GM21717 (cell line): ENCODE results near the gene OSBPL5.
"Not testable (repeated sequence)": the region's sequence is repeated elsewhere in the genome, so short reads cannot be mapped to it uniquely, and the experiment has no call there.

Experiments
- ATAC-seq: cut with Tn5 transposase; IDR thresholded peaks from one replicate; pipeline ENCODE4 v1.9.1; 2021; ENCODE audit warnings: mild to moderate bottlenecking, moderate library complexity; ENCODE audit not compliant: unreplicated experiment

The OSBPL5 gene

DNA sequence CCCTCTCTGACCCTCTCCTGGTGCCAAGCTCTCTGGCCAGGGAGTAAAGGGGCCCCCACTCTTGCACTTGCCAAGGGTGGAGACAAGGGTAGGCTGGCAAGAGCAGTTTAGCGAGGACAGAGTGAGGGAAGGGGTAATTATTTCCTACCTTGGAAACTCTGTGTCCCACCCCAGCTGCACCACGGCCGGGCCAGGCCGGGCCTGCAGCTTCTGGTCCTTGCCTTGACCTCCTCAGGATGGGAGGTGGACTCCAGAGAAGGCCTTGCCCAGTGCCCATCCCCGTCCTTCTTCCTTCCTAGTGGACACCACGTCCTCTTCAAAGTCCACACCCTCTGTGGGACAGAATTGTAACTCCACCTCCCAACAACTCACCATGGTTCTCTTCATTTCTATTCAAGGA is 18.4 kb upstream of the OSBPL5 start:
- no peak for ATAC-seq

DNA sequence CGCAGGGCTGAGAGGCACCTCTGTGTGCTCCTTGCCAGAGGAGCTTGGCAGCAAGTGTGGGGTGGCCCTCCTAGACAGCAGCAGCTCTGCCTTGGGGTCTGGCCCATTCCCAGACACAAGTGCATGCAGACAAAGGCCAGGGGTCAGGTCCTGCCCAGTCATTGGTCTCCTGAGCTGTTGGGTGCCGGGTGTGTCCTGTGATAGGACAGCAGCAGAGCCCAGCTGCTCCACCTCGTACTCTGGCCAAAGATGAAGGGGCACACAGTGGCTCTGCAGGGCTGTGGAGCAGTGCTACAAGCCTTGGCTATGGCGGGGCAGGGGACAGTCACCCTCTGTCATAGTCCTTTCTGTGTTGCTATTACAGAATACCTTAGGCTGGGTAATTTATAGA is 17.3 kb upstream of the OSBPL5 start:
- no peak for ATAC-seq

DNA sequence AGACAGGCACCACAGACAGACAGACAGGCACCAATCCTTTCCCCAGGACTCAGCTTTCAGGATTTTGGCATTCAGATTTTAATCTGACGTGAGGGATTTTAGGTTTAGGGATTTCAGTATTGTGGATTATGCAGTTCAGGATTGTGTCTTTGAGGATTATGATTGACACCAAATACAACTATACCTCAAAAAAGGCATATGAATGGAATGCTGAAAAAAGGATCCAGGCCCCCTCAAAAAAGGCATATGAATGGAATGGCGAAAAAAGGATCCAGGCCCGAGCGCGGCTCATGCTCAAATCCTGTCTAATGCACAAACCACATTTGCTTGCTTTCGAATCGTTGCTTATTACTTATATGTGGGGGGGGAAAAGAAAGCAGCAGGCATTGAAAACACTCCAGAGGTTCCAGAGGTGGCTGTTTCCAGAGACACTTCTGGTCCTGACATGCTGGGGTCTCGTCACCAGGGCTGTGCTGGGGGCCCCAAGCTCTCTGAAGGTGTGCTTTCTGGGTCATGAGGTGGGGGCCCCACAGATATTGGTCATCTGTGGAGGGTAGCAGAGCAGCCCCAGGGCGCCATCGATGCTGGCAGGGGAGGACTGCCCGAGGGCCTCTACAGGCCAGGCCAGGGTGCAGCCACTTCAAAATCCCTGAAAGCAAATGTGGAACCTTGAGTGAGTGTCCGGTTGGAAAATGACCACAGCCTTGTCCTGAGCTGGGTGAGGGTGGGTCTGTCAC is 16.8 kb upstream of the OSBPL5 start:
- no peak for ATAC-seq

DNA sequence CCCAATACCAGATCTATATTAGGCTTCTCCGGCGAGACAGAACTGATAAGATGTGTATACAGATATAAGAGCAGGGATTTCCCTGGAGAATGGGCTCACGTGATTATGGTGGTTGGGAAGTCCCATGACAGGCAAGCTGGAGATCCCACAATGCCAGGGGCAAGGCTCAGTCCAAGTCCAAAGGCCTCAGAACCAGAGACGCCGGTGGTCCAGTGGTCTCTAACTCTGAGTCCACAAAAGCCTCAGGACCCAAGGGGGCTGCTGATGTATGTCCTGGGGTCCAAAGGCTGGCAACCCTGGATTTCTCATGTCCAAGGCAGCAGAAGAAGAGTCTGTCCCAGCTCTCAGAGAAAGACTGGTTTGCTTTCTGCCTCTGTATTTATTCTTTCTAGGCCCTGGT is 15.8 kb upstream of the OSBPL5 start:
- ATAC-seq, result no peak

DNA sequence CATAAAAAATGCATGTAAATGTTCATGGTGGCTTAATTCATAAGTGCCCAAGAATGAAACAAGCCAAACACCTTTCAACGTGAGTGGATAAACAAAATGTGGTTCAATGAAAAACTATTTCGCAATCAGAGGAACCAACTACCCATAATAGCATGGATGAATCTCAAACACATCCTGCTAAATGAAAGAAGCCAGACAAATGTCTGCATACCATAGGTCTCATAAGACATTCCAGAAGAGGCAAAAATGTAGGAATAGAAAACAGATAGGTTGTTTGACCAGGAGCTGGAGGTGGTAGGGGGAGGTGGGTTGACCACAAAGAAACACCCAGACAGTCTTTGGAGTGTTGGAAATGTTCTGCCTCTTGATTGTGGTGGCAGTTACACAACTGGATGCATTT is 13.2 kb upstream of the OSBPL5 start:
- no peak for ATAC-seq

DNA sequence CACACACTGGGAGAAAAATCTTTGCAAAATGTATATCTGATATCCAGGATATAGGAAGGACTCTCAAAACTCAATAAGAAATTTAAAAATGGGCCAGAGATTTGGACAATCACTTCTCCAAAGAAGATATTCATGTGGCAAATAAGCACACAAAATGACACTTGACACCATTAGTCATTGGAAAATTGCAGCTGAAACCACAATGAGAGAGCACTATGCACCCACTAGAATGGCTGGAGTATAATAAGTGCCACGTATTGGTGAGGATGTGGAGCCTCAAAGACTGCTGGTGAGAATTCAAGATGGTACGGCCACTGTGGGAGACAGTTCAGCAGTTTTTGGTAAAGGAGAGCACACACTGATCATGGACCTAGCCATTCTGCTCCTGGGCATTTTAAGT is 12.8 kb upstream of the OSBPL5 start:
- ATAC-seq, result no peak

- no peak for ATAC-seq
These were observed 11.4 kb upstream of the OSBPL5 start for GRCh38 chr11:3176487-3176886.

DNA sequence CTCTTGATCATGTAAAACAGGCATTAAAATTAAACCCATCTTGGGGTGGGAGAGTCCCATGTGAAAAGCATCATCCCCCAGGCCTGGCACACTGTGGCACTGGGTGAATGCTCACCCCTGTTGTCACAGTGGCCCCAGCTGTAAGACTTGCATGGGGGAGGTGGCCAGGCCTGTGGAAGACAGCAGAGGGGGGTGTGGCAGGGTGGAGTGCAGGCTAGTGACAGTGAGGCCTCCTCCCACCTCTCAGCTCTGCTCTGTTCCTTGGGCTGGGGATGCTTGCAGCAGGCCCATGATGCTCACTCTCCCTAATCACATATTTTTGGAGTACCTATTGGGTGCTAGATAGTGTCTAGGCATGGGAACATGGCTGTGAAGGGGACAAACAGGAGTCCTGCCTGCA is 10.1 kb upstream of the OSBPL5 start:
- no peak for ATAC-seq

GRCh38 chr11:3174387-3174786 is 9.3 kb upstream of the OSBPL5 start:
- no peak for ATAC-seq

- no peak for ATAC-seq
These were observed 8.7 kb upstream of the OSBPL5 start for GRCh38 chr11:3173795-3174194.

DNA sequence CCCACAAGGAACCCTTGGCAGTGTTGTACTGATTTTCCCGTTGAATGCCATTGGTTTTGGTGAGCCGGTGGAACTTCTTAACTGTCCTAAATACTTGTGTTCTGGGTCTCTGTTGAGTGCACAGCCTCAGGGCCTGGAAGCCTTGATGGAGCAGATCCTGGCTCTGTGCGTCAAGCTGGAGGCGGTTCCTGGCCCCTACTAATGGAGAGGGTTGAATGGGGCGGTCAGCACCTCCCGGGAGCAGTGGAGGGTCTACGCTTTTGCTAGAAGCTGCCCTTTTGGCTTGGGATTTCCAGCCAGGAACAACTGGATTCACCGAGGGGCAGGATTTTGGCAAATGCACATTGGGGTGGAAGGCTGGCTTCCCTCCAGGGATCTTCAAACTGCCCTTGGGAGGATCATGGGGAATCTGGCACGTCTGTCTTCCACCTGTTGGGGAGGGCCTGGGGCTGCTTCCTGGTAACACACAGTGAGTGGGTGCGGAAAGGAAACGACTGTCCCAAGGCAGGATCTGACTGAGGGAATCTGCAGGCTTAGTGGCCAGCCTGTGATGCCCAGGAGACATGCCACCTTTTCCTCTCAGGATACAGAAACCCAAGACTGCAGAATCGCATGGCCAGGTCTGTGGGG is 6.9 kb upstream of the OSBPL5 start:
- ATAC-seq, result no peak

DNA sequence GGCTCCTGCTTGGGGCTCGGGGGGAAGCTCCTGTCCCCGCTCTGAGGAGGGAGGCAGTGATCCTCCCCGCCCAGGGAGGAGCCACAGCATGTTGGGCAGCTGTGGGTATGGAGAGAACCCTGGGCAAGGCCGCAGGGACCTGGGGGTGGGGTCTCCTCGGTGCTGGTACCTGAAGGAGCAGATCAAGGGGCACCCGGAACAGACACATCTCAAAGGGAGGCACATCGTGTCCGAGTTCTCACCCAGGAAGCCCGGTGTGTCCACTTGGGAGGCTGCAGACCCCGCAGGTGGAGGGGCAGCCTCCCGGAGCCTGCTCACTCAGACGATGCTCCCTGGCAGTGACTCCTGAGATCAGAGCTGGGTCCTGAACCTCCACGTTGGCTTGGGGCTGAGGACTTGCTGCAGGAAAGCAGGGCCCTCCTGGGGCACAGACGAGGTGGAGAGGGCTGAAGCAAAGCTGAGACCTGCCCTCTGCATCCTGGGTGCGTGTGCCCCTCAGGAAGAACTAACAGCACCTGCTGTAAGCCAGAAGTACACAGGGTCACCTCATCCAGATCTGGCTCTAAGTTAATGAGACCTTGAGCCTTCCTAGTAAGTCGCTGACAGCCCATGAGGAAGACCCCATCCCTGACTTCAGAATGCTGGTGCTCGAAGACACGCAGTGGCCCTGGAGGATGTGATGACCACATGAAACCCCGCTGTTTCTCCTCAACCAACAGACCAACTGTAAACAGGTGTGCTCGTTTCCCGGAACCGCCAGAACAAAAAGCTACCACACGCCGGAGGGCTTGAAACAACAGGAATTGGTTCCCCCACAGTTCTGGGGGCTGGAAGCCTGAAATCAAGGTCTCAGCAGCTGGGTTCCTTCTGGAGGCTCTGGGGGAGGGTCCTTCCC is 5.9 kb upstream of the OSBPL5 start:
- no peak for ATAC-seq

- no peak for ATAC-seq
These were observed 5.1 kb upstream of the OSBPL5 start for GRCh38 chr11:3170044-3170755.

DNA sequence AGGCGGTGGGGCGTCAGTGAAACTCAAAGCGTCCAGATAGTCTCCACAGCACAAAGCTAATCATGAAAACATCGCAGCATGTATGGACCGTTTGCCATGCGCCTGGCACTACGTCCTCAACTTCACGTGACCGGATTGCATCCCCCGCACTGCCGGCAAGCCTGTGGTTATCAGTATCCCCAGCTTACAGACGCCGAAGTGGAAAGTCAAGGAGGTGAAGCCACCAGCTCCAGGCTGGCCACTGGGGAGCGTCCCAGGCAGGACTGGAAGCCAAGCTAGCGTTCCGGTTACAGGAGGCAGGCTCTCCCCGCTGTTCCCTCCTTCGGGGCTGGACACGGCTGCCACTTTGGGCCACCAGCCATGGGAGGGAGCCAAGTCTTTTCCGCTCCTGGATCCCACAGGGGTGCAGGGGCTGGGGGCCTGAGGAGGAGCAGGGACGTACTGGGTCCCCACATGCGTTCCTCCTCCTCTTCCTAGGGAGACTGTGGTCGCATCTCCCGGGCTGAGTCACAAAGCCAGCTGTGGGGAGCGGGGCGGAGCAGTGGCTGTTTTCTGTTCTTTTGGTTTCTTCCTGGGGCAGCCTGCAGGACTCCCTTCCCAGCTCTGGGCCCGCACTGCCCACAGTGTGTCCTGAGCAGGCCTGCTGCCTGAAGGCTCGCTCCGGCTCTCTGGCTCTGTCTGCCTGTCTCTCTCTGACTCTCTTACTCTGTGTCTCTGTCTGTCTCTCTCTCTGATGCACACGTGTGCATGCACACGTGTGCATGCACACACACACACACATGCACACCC is 4.3 kb upstream of the OSBPL5 start:
- ATAC-seq, result no peak

GRCh38 chr11:3168742-3169254 is 3.7 kb upstream of the OSBPL5 start:
- ATAC-seq, result not testable (repeated sequence)

- no peak for ATAC-seq
These were observed 2.3 kb upstream of the OSBPL5 start for GRCh38 chr11:3167143-3168119.

GRCh38 chr11:3166268-3167142 is 1.4 kb upstream of the OSBPL5 start:
- ATAC-seq, result no peak

- ATAC-seq, result no peak
These were observed 782 bp upstream of the OSBPL5 start for GRCh38 chr11:3165916-3166267.
